H1 (cell line): ENCODE data around the gene RNPS1.

Experiments
- ASH2L ChIP-seq: fragments of 200-600, 300-600 bp; sonication (generic); IDR thresholded peaks from one replicate; pipeline ENCODE4 v1.7.1; 2017; ENCODE audit warnings: low read length
- CEBPB ChIP-seq: IDR thresholded peaks from 2 replicates; pipeline ENCODE4 v1.6.1; 2012; ENCODE audit warnings: low read depth, low read length
- CREB1 ChIP-seq: IDR thresholded peaks from 2 replicates; pipeline ENCODE4 v1.6.1; 2012; ENCODE audit warnings: inconsistent platforms
- JUN ChIP-seq: IDR thresholded peaks from 2 replicates; pipeline ENCODE4 v1.6.1; 2011; ENCODE audit warnings: low read depth, mild to moderate bottlenecking, improper control_type of control experiment, low read length
- POLR2A ChIP-seq, 2 experiments: IDR thresholded peaks; 1 replicate in 1 of 2; 2 replicates in 1 of 2; pipeline ENCODE4 v1.6.1; 2011; ENCODE audit warnings: low read depth in 2 of 2, low read length in 2 of 2, mild to moderate bottlenecking in 2 of 2; ENCODE audit errors: control extremely low read depth in 1 of 2
- RAD21 ChIP-seq, 2 experiments: IDR thresholded peaks in 1 of 2; conservative IDR thresholded peaks in 1 of 2; 2 replicates each; pipeline ENCODE4 v1.6.1; 2011; ENCODE audit warnings: low read depth in 2 of 2, low read length in 2 of 2, improper control_type of control experiment in 1 of 2, inconsistent platforms in 1 of 2, mild to moderate bottlenecking in 1 of 2, moderate library complexity in 1 of 2
- SP1 ChIP-seq: IDR thresholded peaks from 2 replicates; pipeline ENCODE4 v1.6.1; 2011; ENCODE audit warnings: low read depth, low read length
- TF ChIP-seq, protein P1 (sequence below), 3 experiments: IDR thresholded peaks; 1 replicate in 2 of 3; 2 replicates in 1 of 3; pipeline versions ENCODE4 v1.5.1 to v1.6.1; 2011; ENCODE audit warnings: low read length in 3 of 3, mild to moderate bottlenecking in 3 of 3, inconsistent platforms in 2 of 3, low read depth in 1 of 3, moderate library complexity in 1 of 3; ENCODE audit not compliant: insufficient read depth in 1 of 3; ENCODE audit errors: control extremely low read depth in 1 of 3

DNA sequence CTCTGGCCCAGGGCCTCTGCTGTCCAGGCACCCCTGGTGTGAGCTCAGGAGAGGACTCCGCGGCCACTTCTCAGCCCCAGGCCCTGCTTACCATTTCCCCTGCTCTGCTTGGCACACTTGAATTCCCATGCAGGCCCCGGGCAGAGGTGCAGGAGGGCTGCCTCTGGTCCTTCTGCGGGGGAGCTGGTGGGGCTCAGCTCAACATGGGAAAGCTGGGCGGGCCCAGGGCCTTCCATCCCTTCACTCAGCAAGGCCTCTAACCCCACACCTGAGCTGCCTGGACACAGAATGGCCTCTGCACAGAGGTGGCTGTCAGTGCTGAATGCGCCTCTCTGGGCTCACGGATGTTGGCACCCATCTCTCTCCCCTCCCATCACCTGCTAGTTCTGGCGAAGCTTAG lies 12.5 kb upstream of the RNPS1 start:
- TF ChIP-seq CREB1 = no peak
- no peak for TF ChIP-seq SP1
- TF ChIP-seq, protein P1, sequence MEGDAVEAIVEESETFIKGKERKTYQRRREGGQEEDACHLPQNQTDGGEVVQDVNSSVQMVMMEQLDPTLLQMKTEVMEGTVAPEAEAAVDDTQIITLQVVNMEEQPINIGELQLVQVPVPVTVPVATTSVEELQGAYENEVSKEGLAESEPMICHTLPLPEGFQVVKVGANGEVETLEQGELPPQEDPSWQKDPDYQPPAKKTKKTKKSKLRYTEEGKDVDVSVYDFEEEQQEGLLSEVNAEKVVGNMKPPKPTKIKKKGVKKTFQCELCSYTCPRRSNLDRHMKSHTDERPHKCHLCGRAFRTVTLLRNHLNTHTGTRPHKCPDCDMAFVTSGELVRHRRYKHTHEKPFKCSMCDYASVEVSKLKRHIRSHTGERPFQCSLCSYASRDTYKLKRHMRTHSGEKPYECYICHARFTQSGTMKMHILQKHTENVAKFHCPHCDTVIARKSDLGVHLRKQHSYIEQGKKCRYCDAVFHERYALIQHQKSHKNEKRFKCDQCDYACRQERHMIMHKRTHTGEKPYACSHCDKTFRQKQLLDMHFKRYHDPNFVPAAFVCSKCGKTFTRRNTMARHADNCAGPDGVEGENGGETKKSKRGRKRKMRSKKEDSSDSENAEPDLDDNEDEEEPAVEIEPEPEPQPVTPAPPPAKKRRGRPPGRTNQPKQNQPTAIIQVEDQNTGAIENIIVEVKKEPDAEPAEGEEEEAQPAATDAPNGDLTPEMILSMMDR (IDR thresholded peaks at IDR 0.05; ENCODE audit: control extremely low read depth in 1 of 3, insufficient read depth in 1 of 3, low read depth in 1 of 3, low read length in 3 of 3) = no peak
- TF ChIP-seq JUN = no peak
- TF ChIP-seq CEBPB = no peak
- no peak for TF ChIP-seq RAD21 (IDR thresholded peaks at IDR 0.05 in 1 of 2, conservative IDR thresholded peaks at IDR 0.05 in 1 of 2; ENCODE audit: low read depth in 2 of 2, low read length in 2 of 2)
- no peak for TF ChIP-seq POLR2A (IDR thresholded peaks at IDR 0.05; ENCODE audit: control extremely low read depth in 1 of 2, low read depth in 2 of 2, low read length in 2 of 2)
- no peak for TF ChIP-seq ASH2L
